Kidney tubule cell (primary cell): ENCODE data around the gene HES1.
A peak's percentile ranks its signal among the peaks of the same experiment; 100 is the strongest.
"Not testable (repeated sequence)": the region's sequence is repeated elsewhere in the genome, so short reads cannot be mapped to it uniquely, and the experiment has no call there.

Source experiments
- DNase-seq: peaks from one replicate; pipeline ENCODE4 v3.0.0-alpha.2; 2018; ENCODE audit warnings: low spot score

Gene HES1

GRCh38 chr3:194128202-194128918 is 7.6 kb upstream of the HES1 start:
- no peak for DNase-seq

GRCh38 chr3:194128919-194129295 is 7.0 kb upstream of the HES1 start:
- not testable (repeated sequence) for DNase-seq

GRCh38 chr3:194129581-194130133 is 6.3 kb upstream of the HES1 start:
- no peak for DNase-seq

GRCh38 chr3:194130188-194130587 is 5.8 kb upstream of the HES1 start:
- DNase-seq, result no peak

GRCh38 chr3:194130807-194131589 is 5.0 kb upstream of the HES1 start:
- DNase-seq, result peak; percentile 63

GRCh38 chr3:194132465-194133286 is 3.3 kb upstream of the HES1 start:
- peak; percentile 36 for DNase-seq

- peak; percentile 55 for DNase-seq
Observed at GRCh38 chr3:194133661-194134230, 2.2 kb upstream of the HES1 start.

GRCh38 chr3:194134231-194134756 is 1.7 kb upstream of the HES1 start:
- DNase-seq, result peak; percentile 78

- DNase-seq, result peak; percentile 96
Observed at GRCh38 chr3:194134757-194135515, 1.0 kb upstream of the HES1 start.

GRCh38 chr3:194135516-194135805 is 487 bp upstream of the HES1 start:
- DNase-seq, result no peak

- no peak for DNase-seq
Observed at GRCh38 chr3:194136519-194137007, 615 bp downstream of the HES1 start.

- peak; percentile 65 for DNase-seq
Observed at GRCh38 chr3:194137008-194137505, 1.1 kb downstream of the HES1 start.

GRCh38 chr3:194137506-194138474 is 1.8 kb downstream of the HES1 start:
- peak; percentile 83 for DNase-seq

GRCh38 chr3:194138732-194139070 is 2.8 kb downstream of the HES1 start:
- no peak for DNase-seq

- peak; percentile 15 for DNase-seq
Observed at GRCh38 chr3:194139071-194139813, 3.3 kb downstream of the HES1 start.

GRCh38 chr3:194139814-194140391 is 4.0 kb downstream of the HES1 start:
- no peak for DNase-seq

GRCh38 chr3:194140520-194141414 is 4.8 kb downstream of the HES1 start:
- DNase-seq, result peak; percentile 53
